ENCODE data around the gene CD2AP.
"Not testable (repeated sequence)": the region's sequence is repeated elsewhere in the genome, so short reads cannot be mapped to it uniquely, and the experiment has no call there.

Gene CD2AP

DNA sequence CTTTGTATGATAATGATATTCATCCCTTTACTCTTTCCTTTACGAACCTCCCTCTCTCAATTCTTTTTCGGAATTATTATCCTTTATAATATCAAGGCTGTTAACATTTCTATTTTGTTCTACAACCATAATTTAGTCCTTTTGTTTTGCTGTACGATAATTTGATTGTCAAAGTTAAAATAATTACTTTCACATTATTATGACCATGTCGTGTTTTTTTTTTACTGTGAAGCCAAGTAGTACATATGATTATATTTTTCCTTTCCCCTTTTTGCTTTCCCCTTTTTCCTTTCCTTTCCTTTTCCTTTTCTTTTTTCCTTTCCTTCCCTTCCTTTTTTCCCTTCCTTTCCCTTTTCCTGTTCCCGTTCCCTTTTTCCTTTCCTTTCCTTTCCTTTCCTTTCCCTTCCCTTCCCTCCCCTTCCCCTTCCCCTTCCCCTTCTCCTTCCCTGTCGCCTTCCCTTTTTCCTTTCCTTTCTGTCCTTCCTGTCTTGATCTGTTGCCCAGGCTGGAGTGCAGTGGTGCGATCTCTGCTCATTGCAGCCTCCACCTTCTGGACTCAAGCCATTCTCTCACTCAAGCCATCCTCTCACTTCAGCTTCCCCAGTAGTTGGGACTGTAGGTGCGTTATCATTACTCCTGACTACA, 19.5 kb downstream of the CD2AP start:
- no peak for DNase-seq (ENCODE audit: low spot score)

DNA sequence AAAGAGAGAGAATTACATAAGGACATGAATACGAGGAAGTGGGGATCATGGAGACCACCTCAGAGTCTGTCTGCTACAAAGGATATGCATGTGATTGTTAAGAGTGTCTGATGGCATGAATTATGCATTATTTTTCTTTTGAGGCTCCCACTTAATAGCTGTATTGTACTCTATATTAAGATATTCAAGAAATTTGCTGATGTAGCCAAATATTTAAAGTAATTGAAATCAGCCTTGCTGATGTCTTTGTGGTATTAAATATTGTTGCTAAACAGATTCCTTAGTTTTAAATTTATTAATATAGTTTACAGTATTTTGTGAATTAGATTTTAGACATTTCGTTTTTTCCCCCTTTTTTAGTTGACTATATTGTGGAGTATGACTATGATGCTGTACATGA, 25.3 kb downstream of the CD2AP start:
- DNase-seq (ENCODE audit: low spot score) = no peak

DNA sequence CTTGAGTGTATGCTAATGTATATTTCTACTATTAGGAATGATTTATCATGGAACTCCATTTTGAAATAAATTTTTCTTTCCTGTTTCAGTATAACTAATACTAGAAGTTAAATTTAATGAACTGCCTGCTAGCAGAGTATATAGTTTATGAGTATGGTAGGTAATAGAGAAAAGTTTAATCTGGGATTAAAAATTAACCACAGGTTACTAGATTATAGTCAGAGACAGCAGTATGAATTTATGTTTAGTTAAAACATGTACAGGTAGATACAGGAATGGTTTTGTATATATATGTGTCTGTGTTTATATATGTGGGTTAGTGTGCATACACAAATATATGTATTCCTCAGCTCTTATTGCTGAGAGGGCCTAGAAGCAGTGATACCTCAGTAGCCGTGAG, 32.3 kb downstream of the CD2AP start:
- DNase-seq (ENCODE audit: low spot score) = no peak

DNA sequence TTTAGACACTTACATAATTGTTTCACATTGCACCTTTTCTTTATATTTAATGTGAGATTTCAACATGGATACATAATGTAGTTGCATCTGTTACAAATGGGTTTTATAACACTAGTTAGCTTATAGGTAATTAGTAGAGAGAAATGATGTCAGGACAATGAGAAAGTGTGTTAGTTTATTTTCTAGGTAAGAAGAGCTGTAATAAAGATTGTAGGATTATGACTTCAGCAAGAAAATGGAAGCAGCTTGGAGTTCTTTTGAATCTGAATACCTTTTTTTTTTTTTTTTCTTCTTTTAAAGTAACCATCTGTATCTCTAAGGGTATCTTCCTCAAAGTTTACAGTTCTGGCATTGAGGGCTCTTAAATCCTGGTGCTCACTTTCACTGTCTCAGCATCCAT, 35.3 kb downstream of the CD2AP start:
- DNase-seq (ENCODE audit: low spot score) = no peak

DNA sequence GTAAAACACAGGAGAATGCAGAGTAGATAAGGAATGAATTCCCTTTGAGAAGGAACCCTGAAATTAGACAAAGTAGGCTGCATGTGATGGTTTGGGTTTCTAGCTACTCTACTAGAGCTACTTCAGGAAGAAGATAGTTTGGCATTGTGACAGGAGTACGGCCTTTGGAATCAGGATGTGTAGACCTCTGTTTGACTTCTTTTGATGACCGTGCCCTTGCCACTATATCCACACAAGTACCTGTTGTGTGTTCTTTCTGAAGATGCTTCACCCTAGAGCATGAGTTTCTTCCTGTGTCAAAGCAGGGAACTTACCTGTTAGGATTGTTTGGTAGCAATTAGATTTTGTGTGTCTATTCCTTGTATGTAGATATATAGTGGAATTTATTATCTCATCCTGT, 41.7 kb downstream of the CD2AP start:
- DNase-seq (ENCODE audit: low spot score) = no peak

DNA sequence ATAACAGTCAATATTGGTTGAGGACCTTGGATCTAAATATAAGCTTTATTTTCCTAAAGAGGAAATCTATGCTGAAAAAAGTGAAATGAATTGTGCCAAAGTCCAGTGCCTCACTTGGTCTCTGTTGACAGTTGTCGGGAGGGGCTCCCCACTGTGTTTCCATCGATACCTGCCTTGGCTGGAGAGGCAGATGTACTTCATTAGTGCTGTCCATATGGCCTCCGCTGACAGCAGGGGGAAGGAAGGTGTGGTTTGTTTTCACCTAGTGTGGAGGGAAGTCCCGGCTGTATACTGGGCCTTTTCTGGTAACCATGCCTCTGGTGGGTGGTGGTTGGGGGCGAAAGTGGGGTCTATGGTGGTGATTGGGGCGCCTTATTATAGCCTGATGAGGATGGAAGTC, 42.7 kb downstream of the CD2AP start:
- DNase-seq (ENCODE audit: low spot score) = no peak

DNA sequence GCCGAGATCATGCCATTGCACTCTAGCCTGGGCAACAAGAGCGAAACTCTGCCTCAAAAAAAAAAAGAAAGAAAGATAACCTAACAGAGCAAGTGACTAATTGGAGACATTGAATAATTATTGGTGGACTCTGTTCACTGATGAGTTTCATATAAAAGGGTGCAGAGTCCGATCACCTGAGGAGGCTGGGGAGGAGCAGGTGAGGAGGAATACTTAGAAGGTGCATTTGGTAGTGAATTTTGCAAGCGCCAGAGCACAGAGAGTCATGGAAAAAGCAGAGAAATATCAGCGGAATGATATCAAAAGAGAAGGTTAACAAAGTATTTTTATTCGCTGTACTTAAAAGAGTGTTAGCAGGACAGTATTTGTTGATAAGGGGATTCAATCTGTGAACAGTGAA, 44.4 kb downstream of the CD2AP start:
- DNase-seq (ENCODE audit: low spot score) = no peak

DNA sequence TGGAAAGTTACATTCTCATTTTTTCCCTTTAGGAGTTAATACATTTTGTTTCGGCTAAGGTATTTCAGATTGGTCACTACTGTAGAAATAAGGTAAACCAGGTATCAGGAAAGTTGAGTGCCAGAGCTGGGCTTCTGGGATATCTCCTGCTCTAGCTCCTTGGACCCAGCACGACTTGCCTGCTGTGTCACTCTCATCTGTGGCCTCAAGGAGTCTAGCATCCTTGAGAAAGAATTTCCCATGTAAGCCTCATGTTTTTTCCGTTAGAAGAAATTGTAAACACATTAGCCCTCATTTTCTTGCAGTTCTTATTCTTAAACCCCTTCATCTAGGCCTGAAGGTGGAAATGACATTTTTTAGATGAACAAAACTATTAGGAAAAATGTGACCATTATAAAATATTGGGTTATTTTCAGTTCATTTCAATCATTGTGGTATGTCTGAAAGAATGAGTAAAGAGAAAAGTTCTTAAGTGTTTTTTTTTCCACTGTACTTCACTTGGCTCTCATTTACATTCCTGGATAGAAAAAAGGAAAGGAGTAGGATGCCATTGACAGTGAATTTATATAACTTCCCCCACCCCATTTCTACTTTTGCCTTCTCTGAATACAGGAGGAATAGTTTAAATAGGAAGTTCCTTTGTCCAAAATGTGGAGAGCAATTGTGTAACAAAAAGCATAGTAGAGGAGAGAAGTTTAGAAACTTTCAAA, 46.7 kb downstream of the CD2AP start:
- DNase-seq (ENCODE audit: low spot score) = no peak

DNA sequence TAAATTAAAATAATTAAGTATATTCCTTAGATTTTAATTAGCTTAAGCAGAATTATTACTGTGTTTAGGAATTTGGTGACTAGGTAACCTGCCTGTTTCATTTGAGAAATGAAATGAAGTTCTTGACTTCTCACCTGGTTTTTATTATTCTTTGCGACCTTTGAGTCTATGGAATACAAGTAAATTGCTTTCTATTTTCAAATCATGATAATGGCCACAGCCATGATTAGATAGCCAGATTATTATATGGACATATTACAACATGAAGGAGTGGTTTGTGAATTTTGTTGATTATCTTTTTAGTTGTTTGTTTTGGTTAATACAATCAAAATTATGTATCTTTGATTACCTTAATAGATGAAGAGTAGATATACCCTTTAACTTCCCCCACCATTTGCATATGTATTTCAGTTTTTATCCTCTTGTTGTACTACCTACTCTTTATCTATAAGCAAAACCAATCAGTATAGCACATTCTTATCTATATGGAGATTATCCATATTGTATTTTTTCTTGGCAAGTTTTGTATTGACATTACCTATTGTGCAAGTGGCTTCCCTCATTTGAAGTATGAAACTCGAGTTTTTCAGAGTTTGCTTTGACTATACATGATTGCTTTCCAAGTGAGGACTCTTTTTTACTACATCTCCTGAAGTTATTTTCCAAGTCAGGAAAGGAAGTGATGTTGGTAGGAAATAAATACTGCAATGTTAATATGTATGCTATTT, 47.9 kb downstream of the CD2AP start:
- no peak for DNase-seq (ENCODE audit: low spot score)

DNA sequence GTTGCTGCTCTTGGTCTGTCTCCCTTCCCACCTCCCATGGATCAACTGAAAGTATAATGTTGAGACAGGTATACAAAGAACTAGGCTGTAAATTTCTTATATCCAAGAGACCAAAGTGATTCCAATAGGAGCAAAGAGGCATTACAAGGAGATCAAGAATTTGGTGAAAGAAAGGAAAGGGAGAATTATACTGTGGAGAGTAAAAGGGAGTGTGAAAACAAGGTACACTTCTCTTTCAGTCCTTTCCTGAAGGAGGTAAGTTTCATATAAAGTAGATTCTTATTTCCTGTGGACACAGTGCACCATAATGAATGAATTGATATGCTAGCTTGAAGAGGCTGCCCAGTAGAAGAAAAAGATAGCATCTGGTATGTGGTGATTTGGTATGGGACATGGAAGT, 49.7 kb downstream of the CD2AP start:
- DNase-seq (ENCODE audit: low spot score) = no peak

DNA sequence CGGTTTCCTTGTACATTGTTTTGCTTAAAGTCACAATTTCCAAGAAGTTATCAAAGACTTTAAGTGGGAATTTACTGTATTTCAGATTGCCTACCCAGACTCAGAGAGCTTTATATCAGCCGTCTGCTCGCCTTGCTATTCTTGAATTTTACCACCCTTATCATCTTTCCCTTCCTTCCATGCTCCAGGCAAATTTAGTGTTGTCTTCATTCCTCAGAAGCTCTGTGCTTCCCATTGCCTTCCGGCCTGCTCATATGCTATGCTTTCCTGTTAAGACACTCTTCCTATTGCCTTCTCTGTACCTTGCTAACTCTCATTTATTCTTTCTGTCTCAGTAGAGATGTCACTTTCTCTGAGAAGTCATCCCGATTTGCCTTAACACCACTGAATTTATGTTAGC, 52.1 kb downstream of the CD2AP start:
- no peak for DNase-seq (ENCODE audit: low spot score)

DNA sequence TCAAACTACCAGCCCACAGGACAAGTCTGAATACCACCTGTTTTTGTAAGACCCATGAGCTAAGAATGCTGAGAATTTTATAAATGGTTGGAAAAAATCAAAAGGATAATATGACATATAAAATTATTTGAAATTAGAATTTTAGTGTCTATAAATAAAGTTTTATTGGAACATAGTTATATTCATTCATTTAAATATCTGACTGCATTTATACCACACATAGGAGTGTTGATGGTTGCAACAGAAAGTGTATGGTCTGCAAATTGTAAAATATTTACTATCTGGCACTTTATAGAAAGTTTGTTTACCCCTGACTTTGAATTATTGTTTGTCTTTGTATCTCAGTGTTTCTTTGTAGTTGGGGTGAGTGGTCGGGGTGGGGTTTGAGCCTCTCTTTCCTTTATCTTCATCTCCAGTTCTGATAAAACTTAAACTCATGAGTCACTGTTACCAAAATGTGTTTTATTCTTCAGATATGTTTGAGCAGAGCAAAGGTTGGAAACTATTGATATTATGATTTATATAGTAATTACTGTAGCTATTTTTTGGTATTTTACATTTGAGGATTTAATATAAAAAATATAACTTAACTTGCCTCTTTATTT, 55.5 kb downstream of the CD2AP start:
- DNase-seq (ENCODE audit: low spot score) = no peak

DNA sequence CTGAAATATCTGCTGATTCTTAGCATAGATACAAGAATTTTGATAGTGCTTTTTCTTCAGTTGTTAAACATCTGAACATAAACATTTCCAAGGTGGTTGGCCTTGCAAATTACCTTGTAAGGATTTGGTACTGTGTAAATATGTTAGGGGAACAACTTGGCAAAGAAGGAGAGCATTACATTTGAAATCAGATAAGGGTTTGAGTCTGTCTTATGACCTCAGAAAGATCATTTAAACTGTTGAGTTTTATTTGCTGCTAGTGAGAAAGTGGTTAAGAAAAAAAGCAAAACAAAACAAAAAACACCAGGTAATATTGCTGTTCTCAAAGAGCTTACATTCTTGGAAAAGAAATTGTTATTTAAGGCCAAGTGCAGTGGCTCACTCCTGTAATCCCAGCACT, 56.5 kb downstream of the CD2AP start:
- no peak for DNase-seq (ENCODE audit: low spot score)

DNA sequence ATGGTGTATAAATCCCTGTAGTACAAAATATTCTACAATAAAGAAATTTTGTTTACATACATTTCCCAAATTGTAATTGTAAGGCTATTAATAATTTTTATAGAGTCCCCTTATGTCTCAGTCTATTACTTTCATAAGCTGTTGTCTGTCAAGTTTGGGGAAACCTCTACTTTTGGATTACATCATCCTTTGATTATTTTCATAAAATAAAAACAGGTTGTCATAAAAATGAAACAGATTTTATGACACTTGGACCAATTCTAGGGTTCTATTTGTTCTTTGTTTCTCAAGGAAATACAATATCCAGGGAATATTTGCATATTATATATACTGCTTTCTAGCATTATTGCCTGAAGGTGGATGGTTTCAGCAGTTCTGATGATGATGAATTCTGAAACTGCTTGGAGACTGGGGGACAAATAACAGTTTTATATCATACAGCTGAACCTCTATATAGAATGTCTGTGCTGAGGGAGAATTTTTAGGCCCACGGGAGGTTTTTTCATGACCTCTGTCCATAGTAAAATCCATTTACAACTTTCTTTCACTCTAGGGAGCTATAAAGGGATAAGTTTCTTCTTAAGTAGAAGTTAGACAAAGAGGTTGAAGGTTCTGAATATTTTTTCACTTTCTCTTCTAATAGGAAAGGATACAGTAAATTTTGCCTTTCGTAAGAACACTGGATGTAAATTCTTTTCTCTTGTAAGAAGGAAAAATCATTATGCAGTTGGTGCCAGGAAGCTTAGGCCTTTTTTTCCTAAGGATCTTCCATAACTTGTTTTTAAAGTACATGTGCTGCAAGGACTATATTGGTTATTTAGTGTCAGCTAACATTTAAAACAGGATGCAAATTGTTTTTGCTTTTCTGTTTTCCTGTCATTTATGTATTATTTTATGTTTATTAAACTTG, 58.0 kb downstream of the CD2AP start:
- no peak for DNase-seq (ENCODE audit: low spot score)

DNA sequence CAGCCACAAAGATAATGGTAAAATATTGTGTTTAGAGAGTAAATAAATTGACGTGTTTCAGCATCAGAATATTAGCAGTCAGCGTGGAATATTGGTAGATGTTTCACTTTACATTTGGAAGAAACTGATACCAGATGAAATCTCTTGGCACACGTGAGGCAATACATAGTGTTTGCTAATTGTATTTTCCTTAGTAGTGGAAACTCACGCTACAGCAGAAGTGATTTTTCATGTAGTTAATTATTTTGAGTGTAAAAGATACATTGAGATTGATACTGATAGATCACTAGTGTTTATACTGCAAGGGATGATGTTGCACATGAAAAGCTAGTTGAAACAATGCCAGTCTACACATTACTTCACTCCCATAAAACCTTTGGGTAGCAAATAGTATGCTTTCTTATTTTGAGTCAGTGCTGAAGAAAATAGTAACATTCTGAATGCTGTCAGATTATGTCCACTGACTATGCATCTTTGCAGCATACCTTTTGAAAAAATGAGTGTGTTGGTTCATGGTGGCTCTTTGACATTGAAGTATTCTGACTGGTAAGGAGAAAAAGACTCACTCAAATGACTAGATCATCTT, 59.3 kb downstream of the CD2AP start:
- DNase-seq (ENCODE audit: low spot score) = no peak

DNA sequence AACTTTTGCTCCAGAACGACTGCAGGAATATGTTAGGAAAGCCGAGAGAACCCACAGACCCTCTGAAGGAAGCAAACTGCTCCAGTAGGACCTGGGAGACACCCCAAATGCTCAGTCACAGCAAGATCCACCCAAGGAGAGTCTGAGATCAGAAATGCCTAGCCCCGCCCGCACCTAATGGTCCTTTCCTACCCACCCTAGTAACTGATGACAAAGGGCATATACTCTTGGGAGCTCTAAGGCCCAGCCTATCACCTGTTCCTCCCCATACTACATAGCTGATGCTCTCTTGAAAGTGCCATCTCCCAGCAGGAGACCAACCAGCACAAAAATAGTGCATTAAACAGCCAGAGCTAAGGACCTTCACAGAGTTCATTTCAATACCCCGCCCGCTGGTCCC, 67.6 kb downstream of the CD2AP start:
- DNase-seq (ENCODE audit: low spot score) = no peak

DNA sequence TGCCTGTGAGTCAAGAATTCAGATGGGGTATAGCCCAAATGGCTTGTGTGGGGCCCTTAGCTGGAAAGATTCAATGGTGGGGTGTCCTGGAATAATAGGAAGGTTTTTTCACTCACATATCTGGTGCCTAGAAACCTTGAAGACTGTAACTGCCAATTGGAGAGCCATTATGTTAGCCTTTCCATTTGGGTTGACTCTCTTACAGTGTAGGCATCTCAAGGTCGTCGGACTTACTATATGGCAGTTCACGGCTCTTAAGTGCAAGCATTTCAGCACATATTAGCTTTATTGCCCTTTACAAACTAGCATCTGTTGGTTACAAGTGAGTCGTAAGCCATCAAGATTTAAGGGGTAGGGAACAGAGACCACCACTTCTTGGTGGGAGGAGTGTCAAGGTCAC, 74.1 kb downstream of the CD2AP start:
- no peak for DNase-seq (ENCODE audit: low spot score)

DNA sequence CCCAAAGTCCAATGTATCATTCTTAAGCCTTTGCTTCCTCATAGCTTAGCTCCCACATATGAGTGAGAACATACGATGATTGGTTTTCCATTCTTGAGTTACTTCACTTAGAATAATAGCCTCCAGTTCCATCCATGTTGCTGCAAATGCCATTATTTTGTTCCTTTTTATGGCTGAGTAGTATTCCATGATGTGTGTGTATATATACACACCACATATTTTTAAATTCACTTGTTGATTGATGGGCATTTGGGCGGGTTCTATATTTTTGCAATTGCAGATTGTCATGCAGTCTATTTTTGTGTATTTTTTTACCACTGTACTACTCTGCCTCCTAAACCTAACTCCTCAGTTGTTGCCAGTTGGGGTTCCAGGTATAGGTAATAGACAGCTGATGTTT, 74.7 kb downstream of the CD2AP start:
- no peak for DNase-seq (ENCODE audit: low spot score)

DNA sequence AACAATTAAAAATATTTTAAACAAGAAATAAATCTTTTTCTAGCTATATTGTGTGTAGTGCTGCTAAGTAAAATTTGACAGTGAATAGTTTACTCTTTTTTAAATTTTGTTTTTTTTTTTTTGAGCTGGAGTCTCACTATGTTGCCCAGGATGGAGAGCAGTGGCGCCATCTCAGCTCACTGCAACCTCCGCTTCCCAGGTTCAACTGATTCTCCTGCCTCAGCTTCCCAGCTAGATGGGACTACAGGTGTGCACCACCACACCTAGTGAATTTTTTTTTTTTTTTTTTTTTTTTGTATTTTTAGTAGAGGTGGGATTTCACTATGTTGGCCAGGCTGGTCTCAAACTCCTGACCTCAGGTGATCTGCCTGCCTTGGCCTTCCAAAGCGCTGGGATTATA, 75.7 kb downstream of the CD2AP start:
- DNase-seq (ENCODE audit: low spot score) = not testable (repeated sequence)

DNA sequence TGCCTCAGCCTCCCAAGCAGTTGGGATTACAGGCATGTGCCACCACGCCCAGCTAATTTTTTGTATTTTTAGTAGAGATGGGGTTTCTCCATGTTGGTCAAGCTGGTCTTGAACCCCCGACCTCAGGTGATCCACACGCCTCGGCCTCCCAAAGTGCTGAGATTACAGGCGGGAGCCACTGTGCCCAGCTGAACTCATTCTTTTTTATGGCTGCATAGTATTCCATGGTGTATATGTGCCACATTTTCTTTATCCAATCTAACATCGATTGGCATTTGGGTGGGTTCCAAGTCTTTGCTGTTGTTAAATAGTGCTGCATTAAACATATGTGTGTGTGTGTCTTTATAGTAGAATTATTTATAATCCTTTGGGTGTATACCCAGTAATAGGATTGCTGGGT, 78.9 kb downstream of the CD2AP start:
- not testable (repeated sequence) for DNase-seq (ENCODE audit: low spot score)

DNA sequence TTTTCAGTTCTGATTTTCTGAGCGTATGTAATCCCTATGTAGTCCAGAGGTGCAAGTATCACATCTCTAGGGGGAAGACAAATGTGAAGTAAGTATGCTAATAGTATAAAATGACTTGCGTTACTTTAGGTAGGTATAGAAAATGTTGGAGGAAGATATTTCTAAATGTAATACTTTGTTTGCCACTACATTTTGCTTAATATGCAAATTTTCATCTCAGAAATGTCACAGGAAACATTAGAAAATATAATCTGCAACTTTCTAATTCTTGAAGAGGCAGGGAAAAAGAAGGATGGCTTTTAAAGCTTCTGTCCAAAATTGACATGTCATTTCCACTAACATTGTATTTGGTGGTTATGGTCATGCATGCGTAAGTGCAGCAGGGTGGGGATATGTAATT, 85.6 kb downstream of the CD2AP start:
- DNase-seq (ENCODE audit: low spot score) = no peak

DNA sequence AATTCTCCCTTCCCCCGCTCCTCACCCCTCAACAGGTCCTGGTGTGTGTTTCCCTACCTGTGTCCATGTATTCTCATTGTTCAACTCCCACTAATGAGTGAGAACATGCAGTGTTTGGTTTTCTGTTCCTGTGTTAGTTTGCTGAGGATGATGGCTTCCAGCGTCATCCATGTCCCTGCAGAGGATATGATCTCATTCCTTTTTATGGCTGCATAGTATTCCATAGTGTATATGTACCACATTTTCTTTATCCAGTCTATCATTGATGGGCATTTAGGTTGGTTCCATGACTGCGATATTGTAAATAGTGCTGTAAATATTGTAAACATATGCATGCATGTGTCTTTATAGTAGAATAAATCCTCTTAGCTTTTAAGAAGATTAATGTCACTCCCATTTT, 89.0 kb downstream of the CD2AP start:
- not testable (repeated sequence) for DNase-seq (ENCODE audit: low spot score)
